Esophagus squamous epithelium (tissue), 5 donors: ENCODE results near the gene RAB44. TPM values are rescaled to one million over a fixed set of nuclear protein-coding genes. Genes with fewer than 3 reads are reported as not detected.

ENCODE experiments used
- DNase-seq: peaks from one replicate; lab custom pipeline; 2025; lab: John Stamatoyannopoulos, UW
- H3K27ac ChIP-seq, 4 donors: fragments of 200-600 bp; sonication (generic); one replicate each; pipeline ENCODE4 v1.5.1; 2016 to 2019; ENCODE audit warnings: mild to moderate bottlenecking in 1 of 4
- H3K27me3 ChIP-seq, 4 donors: fragments of 200-600 bp; sonication (generic); 1 replicate in 3 of 4; 2 replicates in 1 of 4; pipeline versions ENCODE4 v1.5.1 to v1.6.0; 2017 to 2021; ENCODE audit warnings: antibody characterized with exemption in 1 of 4
- H3K36me3 ChIP-seq, 3 donors: fragments of 200-600 bp; sonication (generic); one replicate each; pipeline ENCODE4 v1.5.1; 2016 to 2019
- H3K4me1 ChIP-seq, 3 donors: fragments of 200-600 bp; sonication (generic); one replicate each; pipeline ENCODE4 v1.5.1; 2017 to 2019
- H3K4me3 ChIP-seq, 4 donors: fragments of 200-600 bp; sonication (generic); 1 replicate in 3 of 4; 2 replicates in 1 of 4; pipeline ENCODE4 v1.5.1; 2016 to 2019; ENCODE audit warnings: mild to moderate bottlenecking in 2 of 4, moderate library complexity in 1 of 4
- H3K9me3 ChIP-seq, 3 donors: fragments of 200-600 bp; sonication (generic); one replicate each; pipeline ENCODE4 v1.5.1; 2016 to 2019
- POLR2A ChIP-seq, 4 donors: fragments of 450-650 bp; IDR thresholded peaks; one replicate each; pipeline ENCODE4 v1.6.1; 2017; ENCODE audit warnings: antibody characterized with exemption in 4 of 4, mild to moderate bottlenecking in 4 of 4, moderate library complexity in 3 of 4
- WGBS, 2 donors: methylation state at CpG; one replicate each; pipeline ENCODE4 v1.1.5; 2018; 5-methylcytosine and 5-hydroxymethylcytosine counted together
- intact Hi-C: fragments of 100-400 bp; cut with DNase I; formaldehyde crosslinking; loops from one replicate; pipeline ENCODE4 v1.15.0; 2022
- total RNA-seq, 4 donors: library from RNA; depleted of rRNA; stranded (reverse); fragments of >200 nt; gene quantifications; one replicate each; pipeline ENCODE4 v1.1.0, GENCODE V29; 2016
- TF ChIP-seq, protein P1 (sequence below), 6 experiments: fragments of 450-650 bp in 4 of 6; fragments of 200-600 bp in 2 of 6; sonication (generic) in 2 of 6; IDR thresholded peaks; one replicate each; pipeline ENCODE4 v1.5.1; 2016 to 2019; ENCODE audit warnings: antibody characterized with exemption in 6 of 6, mild to moderate bottlenecking in 4 of 6, moderate library complexity in 4 of 6
- donor health status: DM: yes; HTN: yes; CAD: no.

The RAB44 gene
- total RNA-seq, 4 donors from 2014 or later: 0.11 to 0.76 (median 0.18) TPM; not detected in 1

DNA sequence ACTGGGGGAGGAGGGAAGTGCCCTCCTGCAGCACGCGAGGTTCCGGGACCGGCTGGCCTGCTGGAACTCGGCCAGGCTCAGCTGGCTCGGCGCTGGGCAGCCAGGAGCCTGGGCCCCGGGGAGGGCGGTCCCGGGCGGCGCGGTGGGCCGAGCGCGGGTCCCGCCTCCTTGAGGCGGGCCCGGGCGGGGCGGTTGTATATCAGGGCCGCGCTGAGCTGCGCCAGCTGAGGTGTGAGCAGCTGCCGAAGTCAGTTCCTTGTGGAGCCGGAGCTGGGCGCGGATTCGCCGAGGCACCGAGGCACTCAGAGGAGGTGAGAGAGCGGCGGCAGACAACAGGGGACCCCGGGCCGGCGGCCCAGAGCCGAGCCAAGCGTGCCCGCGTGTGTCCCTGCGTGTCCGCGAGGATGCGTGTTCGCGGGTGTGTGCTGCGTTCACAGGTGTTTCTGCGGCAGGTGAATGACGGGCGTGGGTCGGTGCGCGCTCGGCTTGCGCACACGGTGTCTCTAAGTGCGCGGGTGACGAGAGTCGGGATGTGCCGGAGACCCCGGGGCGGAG is 19.1 kb upstream of the RAB44 start, which contains the start of gene CDKN1A:
Gene CDKN1A, plus strand, starts transcription at position 227 of the 555 bp plus-strand sequence. CDS start 5,388 bp downstream, outside the sequence.
- intact Hi-C loops: loop anchor here (10.0 kb wide), 1 partner anchor 244 kb away; no protein-coding TSS in a partner anchor
- Histone ChIP-seq H3K27me3 (no peaks in the 10 kb centered on the region), H3K36me3 (peaks cover 0 to 10% (median 5%) of the 10 kb centered on the region in 3 donors), H3K4me3 (peak within 1 kb of the TSS; percentile 76 to 92 (median 91)), H3K27ac (peak within 1 kb of the TSS; percentile 94 to 99 (median 98)), H3K9me3 (no peaks in the 10 kb centered on the region), H3K4me1 (peaks cover 44 to 62% (median 51%) of the 10 kb centered on the region in 3 donors)
- TF ChIP-seq, protein P1, sequence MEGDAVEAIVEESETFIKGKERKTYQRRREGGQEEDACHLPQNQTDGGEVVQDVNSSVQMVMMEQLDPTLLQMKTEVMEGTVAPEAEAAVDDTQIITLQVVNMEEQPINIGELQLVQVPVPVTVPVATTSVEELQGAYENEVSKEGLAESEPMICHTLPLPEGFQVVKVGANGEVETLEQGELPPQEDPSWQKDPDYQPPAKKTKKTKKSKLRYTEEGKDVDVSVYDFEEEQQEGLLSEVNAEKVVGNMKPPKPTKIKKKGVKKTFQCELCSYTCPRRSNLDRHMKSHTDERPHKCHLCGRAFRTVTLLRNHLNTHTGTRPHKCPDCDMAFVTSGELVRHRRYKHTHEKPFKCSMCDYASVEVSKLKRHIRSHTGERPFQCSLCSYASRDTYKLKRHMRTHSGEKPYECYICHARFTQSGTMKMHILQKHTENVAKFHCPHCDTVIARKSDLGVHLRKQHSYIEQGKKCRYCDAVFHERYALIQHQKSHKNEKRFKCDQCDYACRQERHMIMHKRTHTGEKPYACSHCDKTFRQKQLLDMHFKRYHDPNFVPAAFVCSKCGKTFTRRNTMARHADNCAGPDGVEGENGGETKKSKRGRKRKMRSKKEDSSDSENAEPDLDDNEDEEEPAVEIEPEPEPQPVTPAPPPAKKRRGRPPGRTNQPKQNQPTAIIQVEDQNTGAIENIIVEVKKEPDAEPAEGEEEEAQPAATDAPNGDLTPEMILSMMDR (IDR thresholded peaks at IDR 0.05): peak in 3 of 6 experiments; percentile 9 to 41 (median 39)
- peak in 3 of 4 donors; percentile 83 to 100 (median 99) for TF ChIP-seq POLR2A (IDR thresholded peaks at IDR 0.05)
- DNase-seq: no peak
- no CpG with 5 or more reads among the region's 63 CpGs for WGBS, 2 donors

DNA sequence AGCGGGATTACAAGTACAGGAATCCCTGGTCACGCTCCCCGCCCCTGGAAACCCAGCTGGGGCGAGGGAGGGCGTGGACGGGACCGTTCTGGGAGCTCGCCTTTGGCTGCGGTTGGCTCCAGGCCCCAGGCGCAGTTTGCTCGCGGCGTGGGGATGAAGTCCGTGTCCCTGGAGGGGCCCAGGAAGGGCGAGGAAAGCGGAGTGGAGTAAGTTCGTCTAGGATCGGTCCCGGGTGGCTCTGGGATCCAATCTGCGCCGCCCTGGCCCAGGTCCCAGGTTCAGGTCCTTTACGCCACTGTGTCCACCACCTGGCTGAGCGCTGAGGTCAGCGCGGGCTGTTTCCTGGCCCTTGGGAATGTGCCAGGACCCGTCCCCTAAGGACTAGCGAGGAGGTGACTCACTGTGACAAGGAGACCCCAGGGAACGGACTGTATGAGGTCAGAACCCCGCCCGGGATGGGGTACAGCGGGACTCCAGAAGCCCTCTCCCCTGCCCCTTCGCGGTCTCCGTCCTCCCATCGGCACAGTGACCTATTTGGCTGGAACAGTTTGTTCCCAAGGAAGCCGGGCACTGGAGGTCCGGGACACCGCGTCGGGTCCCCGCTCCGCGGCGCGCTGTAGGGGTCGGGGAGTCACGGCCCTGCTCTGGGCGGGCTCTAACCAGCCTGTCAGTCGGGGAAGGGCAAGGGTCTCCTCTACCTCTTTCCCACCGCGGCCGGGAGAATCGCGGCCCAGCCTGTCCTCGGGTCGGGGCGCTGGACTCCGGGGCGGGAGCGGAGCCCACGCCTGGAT is 18.4 kb upstream of the RAB44 start:
- no peaks in the 10 kb centered on the region for H3K27me3 ChIP-seq
- TF ChIP-seq, protein P1 (IDR thresholded peaks at IDR 0.05): no peak
- TF ChIP-seq POLR2A (IDR thresholded peaks at IDR 0.05): no peak
- DNase-seq: no peak
- WGBS, 2 donors: 23% methylated on average over 3 of the region's 61 CpGs; no CpG with 5 or more reads in 1 of the 2 donors
- no peaks in the 10 kb centered on the region for H3K9me3 ChIP-seq
- peaks cover 4 to 17% (median 11%) of the 10 kb centered on the region in 3 donors for H3K36me3 ChIP-seq
- H3K4me1 ChIP-seq: peaks cover 45 to 69% (median 54%) of the 10 kb centered on the region in 3 donors
- H3K4me3 ChIP-seq: peak overlapping the region; percentile 76 to 92 (median 91)
- intact Hi-C loops: loop anchor here (10.0 kb wide), 1 partner anchor 244 kb away; no protein-coding TSS in a partner anchor
- H3K27ac ChIP-seq: peak overlapping the region; percentile 94 to 99 (median 98)

DNA sequence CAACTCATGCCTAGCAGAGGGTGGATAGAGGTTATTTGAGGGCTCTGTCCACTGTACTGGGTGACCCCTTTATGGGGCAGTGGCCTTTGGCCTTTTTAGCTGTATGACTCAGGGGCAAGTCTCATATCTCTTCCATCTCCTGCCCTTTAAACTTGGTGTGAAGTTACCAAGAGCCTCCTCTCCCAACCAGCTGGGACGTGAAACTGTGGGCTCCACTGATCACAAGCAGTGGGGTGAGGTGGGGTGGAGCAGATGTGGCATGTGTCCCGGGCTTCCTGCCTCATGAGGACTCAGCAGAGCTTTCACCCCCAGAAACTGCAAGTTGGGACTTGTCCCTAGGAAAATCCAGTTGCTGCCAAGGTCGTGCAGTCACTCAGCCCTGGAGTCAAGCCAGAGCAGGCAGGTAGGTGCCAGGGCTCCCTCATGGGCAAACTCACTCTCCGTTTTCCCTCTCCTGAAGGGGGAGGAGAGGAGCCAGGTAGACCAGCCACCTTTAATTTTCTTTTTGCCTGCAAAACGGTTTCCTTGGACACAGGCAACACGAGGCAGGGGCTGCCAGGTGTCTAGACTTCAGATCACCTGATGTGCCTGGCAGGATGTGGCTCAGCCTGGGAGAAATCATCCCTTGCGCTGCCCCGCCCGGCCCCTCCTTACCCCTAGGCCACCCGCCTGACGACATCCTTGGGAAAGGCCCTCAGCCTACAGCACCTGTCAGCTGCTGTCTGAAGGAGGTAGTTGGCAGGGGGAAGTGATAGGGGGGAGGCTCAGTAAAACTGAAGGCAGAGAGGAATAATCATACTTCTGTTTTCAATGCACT is 15.1 kb upstream of the RAB44 start:
- WGBS, 2 donors: 19 to 32% methylated on average over 5 to 10 of the region's 11 CpGs

DNA sequence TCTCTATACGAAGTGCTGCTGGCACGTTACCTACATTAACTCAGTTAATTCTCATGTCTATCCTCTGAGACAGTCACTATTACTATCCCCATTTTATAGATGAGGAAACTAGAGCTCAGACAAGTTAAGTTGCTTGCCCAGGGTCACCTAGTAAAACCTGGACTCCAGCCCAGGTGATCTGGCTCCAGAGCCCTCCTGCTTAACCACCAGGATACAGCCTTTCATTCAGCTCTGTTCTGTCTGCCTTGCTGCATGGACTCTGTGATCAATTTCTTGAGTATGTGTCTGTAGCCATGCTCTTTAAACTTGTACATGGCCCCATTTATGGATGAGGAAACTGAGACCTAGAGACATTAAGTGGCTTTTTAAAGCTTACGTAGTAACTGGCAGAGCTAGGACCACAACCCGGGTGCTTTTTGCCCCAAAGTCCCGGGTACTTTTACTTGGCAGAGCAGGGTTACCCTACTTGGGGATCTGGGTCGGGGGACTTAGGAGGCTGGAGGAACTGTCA is 14.4 kb upstream of the RAB44 start:
- no peak overlapping the region for H3K4me3 ChIP-seq
- no peak for DNase-seq
- WGBS, 2 donors: 64 to 74% methylated on average over 5 to 6 of the region's 6 CpGs

More for the DNA sequence above, 15.1 kb upstream of the RAB44 start:
- Histone ChIP-seq H3K4me1 (peaks cover 27 to 74% (median 51%) of the 10 kb centered on the region in 3 donors), H3K27ac (peak overlapping the region; percentile 74 to 99 (median 91)), H3K36me3 (peaks cover 33 to 50% (median 44%) of the 10 kb centered on the region in 3 donors), H3K9me3 (no peaks in the 10 kb centered on the region), H3K27me3 (no peaks in the 10 kb centered on the region), H3K4me3 (peak overlapping the region in 2 of 4 donors; percentile 11 to 31)
- intact Hi-C loops: loop anchor here (5.0 kb wide), 1 partner anchor 60 kb away; no protein-coding TSS in a partner anchor
- TF ChIP-seq, protein P1 (IDR thresholded peaks at IDR 0.05): peak in 1 of 6 experiments; percentile 18
- no peak for TF ChIP-seq POLR2A (IDR thresholded peaks at IDR 0.05)
- DNase-seq: no peak

More for the DNA sequence above, 14.4 kb upstream of the RAB44 start:
- TF ChIP-seq POLR2A (IDR thresholded peaks at IDR 0.05): no peak
- TF ChIP-seq, protein P1 (IDR thresholded peaks at IDR 0.05): no peak
- intact Hi-C loops: loop anchor here (5.0 kb wide), 1 partner anchor 61 kb away; no protein-coding TSS in a partner anchor
- H3K4me1 ChIP-seq: peaks cover 20 to 67% (median 44%) of the 10 kb centered on the region in 3 donors
- peak overlapping the region; percentile 74 to 99 (median 91) for H3K27ac ChIP-seq
- H3K36me3 ChIP-seq: peaks cover 33 to 55% (median 44%) of the 10 kb centered on the region in 3 donors
- no peaks in the 10 kb centered on the region for H3K27me3 ChIP-seq
- no peaks in the 10 kb centered on the region for H3K9me3 ChIP-seq
